Left ventricle myocardium inferior (tissue), 1 donor: ENCODE results near the gene SEC24D. TPM values are rescaled to one million over a fixed set of nuclear protein-coding genes. Genes with fewer than 3 reads are reported as not detected.
A peak's percentile ranks its signal among the peaks of the same experiment; 100 is the strongest.

Experiments used
- DNase-seq: peaks from one replicate; pipeline ENCODE4 v3.0.0-alpha.2; 2020
- H3K27ac ChIP-seq: fragments of 200-600 bp; replicated peaks from 2 replicates; pipeline ENCODE4 v1.8.0; 2021
- H3K27me3 ChIP-seq: fragments of 200-600 bp; 2 replicates; pipeline ENCODE4 v1.8.0; 2021; ENCODE audit warnings: low read depth
- H3K36me3 ChIP-seq: fragments of 200-600 bp; 2 replicates; pipeline ENCODE4 v1.8.0; 2021
- H3K4me1 ChIP-seq: fragments of 200-600 bp; 2 replicates; pipeline ENCODE4 v1.8.0; 2021
- H3K4me3 ChIP-seq: fragments of 200-600 bp; 2 replicates; pipeline ENCODE4 v1.8.0; 2021; ENCODE audit warnings: mild to moderate bottlenecking, moderate library complexity
- H3K9me3 ChIP-seq: fragments of 200-600 bp; replicated peaks from 2 replicates; pipeline ENCODE4 v1.8.0; 2021
- CTCF ChIP-seq: fragments of 200-600 bp; IDR thresholded peaks from 2 replicates; pipeline ENCODE4 v1.8.0; 2021; ENCODE audit warnings: antibody characterized with exemption, mild to moderate bottlenecking, borderline replicate concordance
- intact Hi-C: fragments of 100-400 bp; cut with micrococcal nuclease; formaldehyde crosslinking; loops from one replicate; pipeline ENCODE4 v1.11.0; 2022
- total RNA-seq: library from RNA; stranded (reverse); fragmentation: NEBNext Ultra II Directional; extraction: Animal tissue kit (Norgen Biotek cat#: 25700); gene quantifications from one replicate; pipeline ENCODE4 v1.2.1, GENCODE V29; 2021
- donor health status: DM: no; HTN: yes; CAD: no; lungs with severe emphysema.

SEC24D gene
- total RNA-seq, 1 donor from 2014 or later, result 10.5 TPM

- Histone ChIP-seq H3K4me1 (peaks cover 49% of the 10 kb centered on the region), H3K4me3 (peak overlapping the region; percentile 40), H3K27me3 (no peaks in the 10 kb centered on the region), H3K27ac (peak overlapping the region; percentile 89), H3K9me3 (no peaks in the 10 kb centered on the region), H3K36me3 (peaks cover 71% of the 10 kb centered on the region)
- intact Hi-C loops, result loop anchor here (5.0 to 10.0 kb wide), 2 partner anchors 146 to 223 kb away; partner anchors contain the start of gene SYNPO2
- no peak for TF ChIP-seq CTCF
- DNase-seq, result no peak
Observed at GRCh38 chr4:118741301-118741855, 94.5 kb downstream of the SEC24D start.

GRCh38 chr4:118740869-118741268 is 95.1 kb downstream of the SEC24D start:
- Histone ChIP-seq H3K27ac (peak overlapping the region; percentile 89), H3K4me1 (peaks cover 45% of the 10 kb centered on the region), H3K9me3 (no peaks in the 10 kb centered on the region), H3K27me3 (no peaks in the 10 kb centered on the region), H3K36me3 (peaks cover 77% of the 10 kb centered on the region), H3K4me3 (peak overlapping the region; percentile 40)
- no peak for DNase-seq
- peak; percentile 62 for TF ChIP-seq CTCF
- intact Hi-C loops, result loop anchor here (5.0 to 10.0 kb wide), 2 partner anchors 146 to 224 kb away; partner anchors contain the start of gene SYNPO2

GRCh38 chr4:118739022-118739713 is 96.8 kb downstream of the SEC24D start:
- TF ChIP-seq CTCF, result no peak
- H3K4me3 ChIP-seq, result no peak overlapping the region
- no peak for DNase-seq
- intact Hi-C loops, result no loop called here
- H3K36me3 ChIP-seq, result peaks cover 76% of the 10 kb centered on the region
- H3K27me3 ChIP-seq, result no peaks in the 10 kb centered on the region
- H3K4me1 ChIP-seq, result peaks cover 28% of the 10 kb centered on the region
- no peak overlapping the region for H3K27ac ChIP-seq
- no peaks in the 10 kb centered on the region for H3K9me3 ChIP-seq

GRCh38 chr4:118738090-118738489 is 97.8 kb downstream of the SEC24D start:
- no peaks in the 10 kb centered on the region for H3K27me3 ChIP-seq
- intact Hi-C loops, result no loop called here
- H3K9me3 ChIP-seq, result no peaks in the 10 kb centered on the region
- no peak for TF ChIP-seq CTCF
- peaks cover 20% of the 10 kb centered on the region for H3K4me1 ChIP-seq
- peaks cover 72% of the 10 kb centered on the region for H3K36me3 ChIP-seq
- H3K4me3 ChIP-seq, result no peak overlapping the region
- no peak overlapping the region for H3K27ac ChIP-seq
- DNase-seq, result no peak

- DNase-seq, result no peak
- H3K27me3 ChIP-seq, result no peaks in the 10 kb centered on the region
- H3K4me1 ChIP-seq, result peaks cover 15% of the 10 kb centered on the region
- no peak for TF ChIP-seq CTCF
- peaks cover 76% of the 10 kb centered on the region for H3K36me3 ChIP-seq
- no peak overlapping the region for H3K4me3 ChIP-seq
- H3K9me3 ChIP-seq, result no peaks in the 10 kb centered on the region
- intact Hi-C loops, result no loop called here
- no peak overlapping the region for H3K27ac ChIP-seq
Observed at GRCh38 chr4:118736900-118737299, 99.0 kb downstream of the SEC24D start.
